ENCODE results near the gene KCTD16.

The KCTD16 gene

DNA sequence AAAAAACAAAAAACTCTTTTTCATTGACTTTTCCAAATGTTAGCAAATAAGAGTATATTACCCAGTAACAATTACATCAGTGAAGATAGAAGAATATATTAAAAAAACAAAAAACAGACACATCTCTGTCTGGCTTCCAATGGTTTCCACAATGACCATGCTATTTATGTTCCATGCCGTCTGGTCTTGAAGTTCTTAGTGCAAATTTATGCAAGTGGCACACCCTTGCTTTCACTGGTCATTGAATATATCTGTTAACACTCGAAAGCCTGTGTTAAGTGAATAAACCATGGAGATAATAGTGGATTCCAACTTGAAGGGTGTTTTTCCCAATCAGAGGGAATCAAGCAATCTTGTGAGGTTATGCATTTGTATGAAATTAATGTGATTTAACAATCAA lies 291.9 kb downstream of the KCTD16 start:
- DNase-seq (ENCODE audit: low read depth): no peak

DNA sequence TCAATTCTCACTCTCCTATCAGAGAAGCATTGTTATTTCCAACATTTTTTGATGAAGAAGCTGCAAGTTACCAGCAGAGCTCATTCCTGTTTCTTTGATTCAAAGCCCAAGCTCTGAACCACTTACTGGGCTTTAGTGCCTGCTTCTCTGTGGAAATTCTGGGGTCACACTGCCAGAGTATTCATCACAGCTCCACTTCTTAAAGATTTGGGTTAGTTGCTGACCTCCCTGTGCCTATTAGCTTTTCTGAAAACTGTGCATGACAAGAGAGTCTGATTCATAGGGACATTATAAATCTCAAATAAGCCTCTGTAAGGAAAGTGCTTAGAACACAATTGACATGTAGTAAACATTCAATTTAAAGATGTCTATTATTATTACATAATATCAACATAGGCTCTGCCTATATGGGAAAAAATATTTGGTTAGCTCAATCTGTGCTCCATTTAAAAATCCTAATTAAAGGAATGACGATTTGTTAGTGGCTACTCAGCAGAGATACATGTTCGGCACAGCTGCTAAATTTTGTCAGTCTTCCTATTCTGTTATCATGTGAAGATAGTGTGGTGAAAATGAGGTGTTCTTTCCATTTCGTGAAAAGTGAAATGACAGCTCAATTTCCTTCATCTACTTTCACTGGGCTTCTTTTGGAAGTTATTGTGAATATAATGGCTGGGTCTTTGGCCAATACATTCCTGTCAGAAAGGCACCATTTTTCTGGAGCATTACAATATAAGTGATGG lies 293.0 kb downstream of the KCTD16 start:
- DNase-seq (ENCODE audit: low read depth): no peak

DNA sequence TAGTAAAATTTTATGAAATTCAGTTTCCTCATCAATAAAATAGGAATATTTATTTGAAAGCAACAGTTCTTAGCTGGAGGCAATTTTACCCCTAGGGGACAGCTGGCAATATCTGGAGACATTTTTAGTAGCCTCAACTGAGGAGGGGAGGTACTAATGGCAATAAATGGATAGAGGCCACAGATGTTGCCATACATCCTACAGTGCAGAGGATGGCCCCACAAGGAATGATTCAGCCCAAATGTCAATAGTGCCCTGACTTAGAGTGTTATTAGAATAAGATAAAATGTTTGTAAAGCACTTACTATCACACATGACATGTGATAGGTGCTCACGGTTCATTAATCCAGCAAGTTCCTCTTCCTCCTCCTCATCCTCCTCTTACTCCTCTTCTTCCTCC lies 293.6 kb downstream of the KCTD16 start:
- DNase-seq (ENCODE audit: low read depth): no peak

DNA sequence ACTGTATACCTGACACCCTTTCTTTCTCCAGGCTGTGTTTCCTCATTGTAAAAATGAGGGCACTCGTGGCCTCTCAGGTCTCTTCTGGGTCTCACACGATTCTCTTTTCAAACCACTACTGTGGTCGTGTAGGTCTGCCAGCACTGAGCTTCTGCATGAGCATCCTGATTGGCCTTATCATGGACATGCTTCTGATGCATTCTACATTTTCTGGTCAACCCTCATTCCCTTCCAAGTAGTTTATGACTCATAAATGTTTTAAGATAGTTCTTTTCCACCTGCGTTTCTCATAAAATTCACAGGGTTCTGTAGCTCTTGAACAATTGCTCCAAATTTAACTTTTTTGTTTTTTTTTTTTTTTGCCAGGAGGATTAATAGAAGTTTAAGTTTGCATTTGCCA lies 294.8 kb downstream of the KCTD16 start:
- DNase-seq (ENCODE audit: low read depth): no peak

DNA sequence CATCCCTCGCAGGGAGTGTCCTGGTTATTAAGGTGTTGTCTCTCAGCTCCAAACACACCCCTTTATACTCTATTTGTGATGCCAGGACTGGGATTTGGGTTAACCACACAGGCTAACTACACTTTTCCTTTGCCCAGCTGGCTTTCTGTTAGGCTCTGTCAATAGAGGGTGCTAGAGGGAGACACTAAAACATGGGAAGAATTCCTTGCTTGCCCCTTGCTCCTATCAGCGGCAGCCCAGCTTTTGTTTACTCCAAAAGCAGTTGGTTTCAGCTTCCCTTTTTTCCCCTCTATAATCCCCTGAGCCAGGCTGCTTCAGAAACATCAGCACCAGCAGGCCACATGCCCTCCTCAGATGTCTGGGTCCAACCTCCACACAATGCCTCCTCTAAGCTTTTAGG lies 297.1 kb downstream of the KCTD16 start:
- DNase-seq (ENCODE audit: low read depth): no peak

DNA sequence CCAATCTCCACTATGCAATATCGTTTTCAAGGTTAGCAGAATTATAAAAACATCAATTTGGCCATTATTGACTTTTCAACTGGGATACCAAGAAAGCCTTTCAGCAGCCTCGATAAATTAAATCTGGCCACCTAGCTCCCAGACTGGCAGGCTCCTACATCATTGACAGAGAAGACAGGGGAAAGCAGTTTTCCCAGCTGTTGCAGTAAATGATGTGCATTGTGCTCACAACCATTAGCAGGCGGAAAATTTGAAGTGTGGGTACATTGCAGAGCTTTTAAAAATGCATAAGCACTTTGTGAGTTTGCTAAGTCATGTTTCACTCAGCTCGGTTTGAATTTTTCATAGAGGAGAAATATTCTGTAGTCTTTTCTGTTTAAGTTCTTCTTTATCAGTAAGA lies 297.9 kb downstream of the KCTD16 start:
- no peak for DNase-seq (ENCODE audit: low read depth)

DNA sequence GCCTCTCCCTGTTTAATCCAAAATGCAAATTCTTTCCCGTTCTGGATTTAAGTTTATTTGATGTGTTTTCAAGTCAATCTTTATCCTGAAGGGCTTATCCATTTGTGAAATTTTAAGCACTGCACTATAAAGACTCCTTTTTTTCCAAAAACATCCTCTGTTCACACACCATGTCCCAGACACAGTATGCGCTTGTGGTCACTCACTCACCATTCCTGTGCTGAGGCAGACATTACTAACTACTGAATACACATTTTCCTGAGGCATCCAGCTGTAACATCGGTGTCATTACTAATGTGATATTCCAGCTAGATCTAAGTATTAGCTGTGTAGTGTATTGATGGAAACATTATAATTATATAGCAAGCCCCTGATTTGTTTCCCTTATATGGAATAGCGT lies 298.4 kb downstream of the KCTD16 start:
- no peak for DNase-seq (ENCODE audit: low read depth)

DNA sequence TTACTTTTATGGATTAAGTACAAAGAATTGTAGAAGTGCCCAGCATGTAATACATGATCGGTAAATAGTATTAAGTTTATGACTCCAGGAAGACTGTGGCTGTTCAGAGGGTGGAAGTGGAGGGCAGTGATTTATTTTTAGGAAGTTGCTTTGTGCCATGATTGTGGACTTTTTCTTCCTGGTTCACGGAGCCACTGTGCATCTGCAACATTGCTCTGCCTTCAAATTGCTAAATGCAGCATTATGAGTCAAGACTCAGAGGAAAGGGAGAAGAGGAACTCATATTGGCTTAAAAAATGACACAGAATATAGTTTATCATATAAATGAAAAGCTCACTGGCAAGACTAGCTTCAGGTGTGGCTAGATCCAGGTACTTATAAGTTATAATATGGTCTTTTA lies 301.5 kb downstream of the KCTD16 start:
- DNase-seq (ENCODE audit: low read depth): no peak

DNA sequence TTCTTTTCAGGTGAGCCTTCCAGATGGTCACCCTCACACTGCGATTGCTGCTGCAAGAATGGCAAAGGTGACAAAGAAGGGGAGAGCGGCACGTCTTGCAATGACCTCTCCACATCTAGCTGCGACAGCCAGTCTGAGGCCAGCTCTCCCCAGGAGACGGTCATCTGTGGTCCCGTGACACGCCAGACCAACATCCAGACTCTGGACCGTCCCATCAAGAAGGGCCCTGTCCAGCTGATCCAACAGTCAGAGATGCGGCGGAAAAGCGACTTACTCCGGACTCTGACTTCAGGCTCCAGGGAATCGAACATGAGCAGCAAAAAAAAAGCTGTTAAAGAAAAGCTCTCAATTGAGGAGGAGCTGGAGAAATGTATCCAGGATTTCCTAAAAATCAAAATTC lies 303.0 kb downstream of the KCTD16 start:
- no peak for DNase-seq (ENCODE audit: low read depth)

DNA sequence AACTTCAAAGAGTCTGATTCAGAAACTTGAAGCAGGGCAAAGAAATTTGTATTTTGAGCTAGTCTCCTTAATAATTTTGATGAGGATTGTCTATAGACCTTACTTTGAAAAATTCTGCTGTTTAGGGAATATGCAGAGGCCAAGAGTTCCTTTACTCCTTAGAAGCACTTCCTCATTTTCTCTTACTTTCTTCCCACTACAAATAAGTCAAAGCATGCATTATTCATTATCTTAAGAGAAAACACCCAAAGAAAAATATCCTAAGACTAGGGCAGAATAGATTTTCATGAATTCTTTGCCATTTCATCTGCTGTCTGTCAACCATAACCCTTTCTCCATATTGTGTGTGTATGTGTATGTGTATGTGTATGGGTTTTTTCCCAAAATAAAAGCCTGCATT lies 307.9 kb downstream of the KCTD16 start:
- DNase-seq (ENCODE audit: low read depth): no peak

DNA sequence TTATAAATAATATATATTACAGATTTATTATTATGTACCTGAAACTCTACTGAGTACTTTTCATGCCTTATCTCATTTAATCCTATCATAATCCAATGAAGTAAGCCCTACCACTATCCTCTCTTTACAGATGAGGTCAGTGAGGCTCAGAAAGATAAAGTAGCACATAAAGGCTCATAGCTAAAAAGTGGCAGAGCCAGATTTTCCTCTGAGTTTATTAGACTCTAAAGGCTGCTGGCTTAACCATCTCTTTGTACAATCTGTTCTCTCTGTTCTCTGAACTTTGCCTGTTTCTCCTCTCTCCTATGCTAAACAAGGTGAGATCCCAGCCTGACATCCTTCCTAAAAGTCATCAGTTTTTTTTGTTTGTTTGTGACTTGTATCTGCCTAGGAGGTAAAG lies 311.2 kb downstream of the KCTD16 start:
- DNase-seq (ENCODE audit: low read depth): no peak

DNA sequence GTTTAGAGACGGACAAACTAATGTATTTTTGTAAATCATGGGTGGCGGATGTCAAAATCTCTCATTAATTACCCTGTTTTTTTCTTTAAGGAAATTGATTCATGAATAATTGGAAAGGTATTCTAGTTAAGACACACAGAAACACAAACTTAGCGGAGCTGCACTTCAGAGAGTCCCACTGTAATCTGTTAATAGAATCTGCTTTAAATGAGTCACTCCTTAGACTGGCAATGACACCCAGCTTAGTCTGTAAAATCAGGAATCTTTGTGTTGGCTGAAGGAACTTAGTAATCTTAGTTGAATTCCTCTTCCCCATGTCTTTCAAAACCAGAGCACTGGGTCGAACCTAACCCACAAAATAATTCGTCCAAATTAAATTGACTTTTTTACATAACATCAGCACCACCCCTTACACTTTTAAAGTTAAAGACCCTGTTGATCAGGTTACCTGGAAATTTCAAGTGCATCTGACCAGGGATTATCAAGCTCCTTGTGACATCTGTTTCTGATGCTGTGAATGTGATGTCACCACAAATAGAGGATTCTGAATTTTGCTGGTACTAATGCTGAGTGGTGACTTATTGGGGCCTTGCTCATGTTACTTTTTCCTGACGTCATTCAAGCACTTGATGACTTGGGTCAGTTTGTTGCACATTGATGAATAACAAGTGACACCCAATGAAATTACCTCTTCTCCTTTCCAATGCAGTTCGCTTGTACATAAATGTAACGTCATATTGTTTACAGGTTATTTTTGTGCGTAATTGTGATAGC lies 313.6 kb downstream of the KCTD16 start:
- DNase-seq (ENCODE audit: low read depth): no peak

DNA sequence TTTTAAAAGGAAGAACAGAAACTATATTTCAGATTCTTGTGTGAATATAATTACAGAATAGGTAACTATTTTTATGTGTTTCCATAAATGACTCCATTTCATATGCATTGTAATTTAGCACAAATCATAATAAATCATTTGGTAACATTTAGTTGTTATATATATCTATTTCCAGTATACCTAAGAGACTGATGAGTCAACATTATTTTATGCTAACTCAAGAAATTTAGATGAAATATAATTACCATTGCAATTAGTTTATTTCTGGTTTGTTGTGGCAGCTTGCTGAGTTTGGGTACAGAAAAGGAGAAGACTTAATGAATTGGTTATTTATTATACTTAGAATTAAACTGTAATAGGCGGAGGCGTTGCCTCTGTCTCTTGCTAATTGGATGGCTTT lies 314.9 kb downstream of the KCTD16 start:
- no peak for DNase-seq (ENCODE audit: low read depth)

DNA sequence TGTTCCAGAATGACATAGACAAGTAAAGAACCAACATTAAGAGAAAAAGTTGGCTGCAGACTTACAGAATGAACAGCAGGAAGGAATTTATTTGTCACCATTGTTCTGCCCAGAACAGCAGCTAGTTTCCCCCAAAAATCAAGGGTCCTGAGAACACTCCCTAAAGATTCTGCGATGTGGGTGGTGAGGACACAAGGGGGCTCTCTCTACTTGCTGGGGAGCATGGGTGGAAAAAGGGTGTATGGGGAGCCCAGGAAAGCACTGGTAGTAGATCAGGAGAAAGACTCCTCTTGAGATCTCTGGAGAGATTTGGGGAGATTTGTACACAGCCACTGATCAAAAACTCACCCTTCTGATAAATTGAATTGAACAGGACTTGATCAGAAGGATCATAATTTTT lies 316.5 kb downstream of the KCTD16 start:
- DNase-seq (ENCODE audit: low read depth): no peak

DNA sequence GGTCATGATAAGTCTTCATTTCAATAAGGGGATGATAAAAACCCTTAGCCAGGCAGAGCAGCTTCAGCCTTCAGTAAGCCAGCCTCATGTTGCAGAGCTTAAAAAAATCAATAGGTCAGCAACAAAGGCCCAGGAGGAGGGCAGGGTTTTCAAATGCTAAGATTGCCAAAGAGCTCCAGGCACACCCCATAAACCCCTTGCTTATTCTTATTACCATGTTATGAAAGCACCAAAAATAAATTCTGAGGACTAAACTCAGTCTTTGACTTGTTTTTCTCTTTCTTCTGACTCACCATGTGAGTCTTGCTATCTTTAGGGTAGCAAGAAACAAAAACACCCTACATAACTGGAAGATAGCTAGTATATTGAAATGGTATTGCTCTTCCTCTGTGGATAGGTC lies 317.1 kb downstream of the KCTD16 start:
- DNase-seq (ENCODE audit: low read depth): no peak

DNA sequence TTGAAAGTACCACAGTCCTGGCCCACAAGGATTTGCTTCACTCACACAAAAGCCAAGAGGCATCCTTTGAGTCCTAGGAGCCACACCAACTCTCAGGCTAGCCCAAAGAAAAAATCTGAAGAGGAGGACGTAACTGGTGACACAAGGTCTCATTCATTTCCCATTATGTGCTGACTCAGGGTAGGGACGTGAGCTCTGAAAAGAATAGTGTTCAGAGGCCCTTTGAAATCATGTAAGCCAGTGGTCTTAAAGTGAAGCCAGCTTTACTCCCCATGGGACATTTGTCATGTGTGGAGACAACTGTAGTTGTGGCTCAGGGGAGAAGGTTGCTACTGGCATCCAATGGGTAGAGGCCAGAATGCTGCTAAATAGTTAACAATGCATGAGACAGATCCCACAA lies 332.4 kb downstream of the KCTD16 start:
- DNase-seq (ENCODE audit: low read depth): no peak

DNA sequence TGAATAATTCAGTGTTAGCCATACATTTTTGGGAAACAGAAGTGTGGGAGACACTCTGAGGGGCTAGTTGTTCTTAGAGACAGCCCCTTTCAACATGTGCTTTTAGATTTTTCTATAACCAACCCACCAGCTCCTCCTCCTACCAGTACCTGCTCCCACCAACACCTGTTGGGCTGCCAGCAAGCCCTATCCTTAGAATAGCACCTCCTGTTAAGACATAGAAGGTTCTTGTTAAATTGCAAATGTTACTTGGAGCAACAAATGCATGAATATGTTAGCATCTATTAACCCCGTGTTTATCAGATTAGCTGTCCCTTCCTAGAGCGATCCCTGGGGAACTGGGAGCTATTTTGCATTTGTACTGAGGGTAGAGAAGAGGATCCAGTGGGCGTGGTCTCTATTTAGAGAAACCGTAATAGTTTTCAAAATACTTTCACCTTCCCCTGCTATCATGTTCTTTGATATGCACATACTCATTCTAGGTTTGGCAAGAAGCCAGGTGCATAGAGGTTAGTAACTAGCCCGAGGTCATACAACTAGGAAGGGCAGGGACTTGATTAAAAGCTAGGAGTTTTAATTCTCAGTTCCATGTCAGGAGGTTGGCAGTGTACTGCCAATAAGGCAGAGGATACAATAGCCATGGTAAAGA lies 334.4 kb downstream of the KCTD16 start:
- no peak for DNase-seq (ENCODE audit: low read depth)

DNA sequence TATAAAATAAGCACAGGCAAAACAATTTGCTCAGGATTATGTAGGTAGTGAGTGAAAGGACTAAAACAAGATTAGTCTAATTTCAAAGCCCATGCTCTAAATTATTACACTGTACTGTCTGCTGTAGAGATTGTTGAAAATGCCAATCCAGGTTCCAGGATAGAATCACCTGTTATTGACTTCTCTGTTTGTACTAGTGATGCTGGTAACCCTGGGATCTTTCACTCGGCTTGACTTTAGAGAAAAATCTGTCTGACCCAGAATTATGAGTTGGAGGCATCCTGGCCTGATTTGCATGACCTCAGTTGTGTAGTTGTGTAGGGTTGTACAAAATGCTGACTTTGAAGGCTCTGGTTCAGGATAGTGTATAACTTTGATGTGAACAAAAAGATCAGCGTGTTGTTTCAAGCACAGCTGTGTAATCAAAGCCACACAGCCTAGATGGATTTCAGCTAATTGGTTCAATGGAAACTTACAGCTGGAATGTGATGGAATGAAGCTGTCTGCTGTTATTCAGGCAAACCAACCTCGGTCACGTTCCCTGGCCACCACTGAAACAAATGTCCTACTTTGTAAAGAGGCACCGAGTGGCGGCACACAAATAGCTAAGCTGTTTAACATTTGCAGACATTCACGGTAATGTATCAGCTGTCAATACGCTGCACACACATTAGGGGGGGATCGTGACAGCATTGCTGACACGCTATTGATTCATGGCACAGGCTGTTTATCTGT lies 340.3 kb downstream of the KCTD16 start:
- no peak for DNase-seq (ENCODE audit: low read depth)

DNA sequence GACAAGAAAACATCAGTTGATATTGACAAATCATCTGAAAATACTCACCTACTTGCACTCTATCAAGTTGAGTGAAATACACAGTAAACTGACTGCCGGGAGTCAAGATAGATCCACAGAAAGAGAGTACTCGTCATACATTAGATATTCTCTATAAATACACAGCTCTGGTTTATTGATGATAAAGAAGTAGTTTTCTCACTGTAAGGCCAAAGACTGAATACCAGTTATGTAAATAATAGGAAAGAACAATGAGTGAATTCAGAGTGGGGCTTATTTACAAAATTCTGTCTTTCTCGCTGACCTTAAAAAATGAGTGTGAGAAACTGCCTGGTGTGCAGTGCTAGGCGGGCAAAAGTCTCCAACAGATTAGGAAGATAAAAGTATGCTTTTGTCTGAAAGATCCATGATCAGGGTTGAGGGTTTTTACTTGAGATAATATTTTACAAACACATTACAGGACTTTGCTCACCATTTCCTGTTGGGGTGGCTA lies 341.0 kb downstream of the KCTD16 start:
- DNase-seq (ENCODE audit: low read depth): no peak

DNA sequence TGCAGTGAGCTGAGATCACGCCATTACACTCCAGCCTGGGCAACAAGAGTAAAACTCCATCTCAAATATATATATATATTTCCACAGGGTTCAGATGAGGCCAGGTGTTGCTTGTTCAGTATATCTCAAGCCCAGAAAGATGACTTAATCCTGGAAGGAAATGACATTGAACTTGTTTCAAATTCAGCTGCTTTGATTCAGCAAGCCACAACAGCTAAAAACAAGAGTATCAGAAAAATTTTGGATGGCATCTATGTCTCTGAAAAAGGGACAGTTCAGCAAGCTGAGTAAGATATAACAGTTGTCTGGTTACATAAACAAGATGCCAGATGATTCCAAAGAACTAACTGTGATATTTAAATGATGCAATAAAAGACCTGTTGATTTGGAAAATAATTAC lies 352.0 kb downstream of the KCTD16 start:
- DNase-seq (ENCODE audit: low read depth): no peak

DNA sequence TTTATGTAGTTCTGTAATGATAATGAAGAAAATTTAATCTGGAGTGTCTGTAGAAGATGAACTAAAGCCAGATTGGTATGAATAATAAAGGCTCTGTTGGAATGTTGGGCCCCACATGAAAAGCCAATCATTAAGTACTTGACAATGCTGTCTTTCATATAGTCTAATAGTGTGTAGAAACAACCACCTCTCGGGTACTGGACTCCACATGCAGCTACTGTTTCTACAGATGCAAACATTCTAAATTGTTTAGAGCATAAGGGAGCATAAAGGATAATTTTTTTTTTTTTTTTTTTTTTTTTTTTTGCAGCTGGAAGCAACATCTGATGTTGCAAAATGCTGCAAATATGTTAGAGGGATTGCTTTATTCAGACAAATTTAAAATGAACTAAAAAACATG lies 354.3 kb downstream of the KCTD16 start:
- DNase-seq (ENCODE audit: low read depth): no peak

DNA sequence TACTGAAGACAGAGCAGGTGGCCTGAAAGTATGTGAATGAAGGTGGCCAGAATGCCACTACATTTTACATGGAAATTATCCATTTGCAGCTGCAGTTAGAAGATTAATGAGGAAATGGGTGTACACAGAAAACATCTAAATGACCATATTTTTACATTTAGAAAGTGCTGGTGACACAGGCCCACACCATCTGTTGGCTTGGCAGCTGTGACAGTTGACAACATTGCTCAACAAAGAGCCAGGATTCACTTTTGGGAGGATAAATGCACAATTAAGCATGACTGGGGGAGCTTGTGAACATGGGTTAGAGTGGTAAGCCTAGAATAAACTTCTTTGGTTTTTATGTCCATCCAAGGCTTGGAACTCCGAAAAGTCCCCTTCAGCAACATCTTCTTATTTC lies 360.5 kb downstream of the KCTD16 start:
- no peak for DNase-seq (ENCODE audit: low read depth)
